C1 segment of cervical spinal cord (tissue), 14 donors: ENCODE data around the gene FAS.
A peak's percentile ranks its signal among the peaks of the same experiment; 100 is the strongest.

ENCODE experiments used
- DNase-seq, 14 donors: peaks; one replicate each; lab custom pipeline; 2025; lab: John Stamatoyannopoulos, UW

FAS gene

GRCh38 chr10:88971221-88972061 lies 19.2 kb upstream of the FAS start:
- DNase-seq, result no peak

GRCh38 chr10:88974012-88974411 lies 16.6 kb upstream of the FAS start:
- DNase-seq, result no peak

GRCh38 chr10:88974446-88975376 lies 15.9 kb upstream of the FAS start:
- DNase-seq, result no peak

GRCh38 chr10:88975377-88975720 lies 15.2 kb upstream of the FAS start:
- DNase-seq, result no peak

- DNase-seq, result no peak
Measured at GRCh38 chr10:88978463-88978862, 12.1 kb upstream of the FAS start.

GRCh38 chr10:88979153-88979562 lies 11.4 kb upstream of the FAS start:
- DNase-seq, result peak in 4 of 14 donors; percentile 7 to 55 (median 13)

- DNase-seq, result no peak
Measured at GRCh38 chr10:88979603-88980002, 11.0 kb upstream of the FAS start.

- no peak for DNase-seq
Measured at GRCh38 chr10:88980247-88980646, 10.4 kb upstream of the FAS start.

- DNase-seq, result no peak
Measured at GRCh38 chr10:88980800-88981199, 9.8 kb upstream of the FAS start.

GRCh38 chr10:88981435-88981834 lies 9.2 kb upstream of the FAS start:
- DNase-seq, result no peak

GRCh38 chr10:88982366-88982765 lies 8.2 kb upstream of the FAS start:
- DNase-seq, result no peak

- DNase-seq, result no peak
Measured at GRCh38 chr10:88983206-88983605, 7.4 kb upstream of the FAS start.

GRCh38 chr10:88983939-88984338 lies 6.7 kb upstream of the FAS start:
- DNase-seq, result no peak

GRCh38 chr10:88984525-88984924 lies 6.1 kb upstream of the FAS start:
- no peak for DNase-seq

- peak in 1 of 14 donors; percentile 7 for DNase-seq
Measured at GRCh38 chr10:88986549-88987242, 3.9 kb upstream of the FAS start.

- DNase-seq, result no peak
Measured at GRCh38 chr10:88987243-88987725, 3.3 kb upstream of the FAS start.

GRCh38 chr10:88987840-88988239 lies 2.8 kb upstream of the FAS start:
- DNase-seq, result no peak

GRCh38 chr10:88989423-88989822 lies 1.2 kb upstream of the FAS start:
- no peak for DNase-seq

GRCh38 chr10:88989824-88990383 lies 694 bp upstream of the FAS start:
- DNase-seq, result no peak

GRCh38 chr10:88991161-88991898 lies 732 bp downstream of the FAS start:
- peak in 12 of 14 donors; percentile 18 to 67 (median 56) for DNase-seq

- no peak for DNase-seq
Measured at GRCh38 chr10:88991899-88992320, 1.3 kb downstream of the FAS start.
